GM21737 (cell line): ENCODE data around the gene KCNJ18.
"Not testable (repeated sequence)": the region's sequence is repeated elsewhere in the genome, so short reads cannot be mapped to it uniquely, and the experiment has no call there.

Experiments used
- ATAC-seq: cut with Tn5 transposase; IDR thresholded peaks from one replicate; pipeline ENCODE4 v1.9.1; 2021; ENCODE audit warnings: mild to moderate bottlenecking, moderate library complexity; ENCODE audit not compliant: unreplicated experiment

KCNJ18 gene

GRCh38 chr17:21691883-21692703, at the start of gene KCNJ18:
Gene KCNJ18 (plus strand): TSS chr17:21692523. CDS start chr17:21702787, 10,264 bp downstream.
- ATAC-seq, result not testable (repeated sequence)

GRCh38 chr17:21648125-21648524, 44.2 kb upstream of the KCNJ18 start:
- not testable (repeated sequence) for ATAC-seq

- ATAC-seq, result not testable (repeated sequence)
These were observed 42.3 kb upstream of the KCNJ18 start for GRCh38 chr17:21650043-21650442.

DNA sequence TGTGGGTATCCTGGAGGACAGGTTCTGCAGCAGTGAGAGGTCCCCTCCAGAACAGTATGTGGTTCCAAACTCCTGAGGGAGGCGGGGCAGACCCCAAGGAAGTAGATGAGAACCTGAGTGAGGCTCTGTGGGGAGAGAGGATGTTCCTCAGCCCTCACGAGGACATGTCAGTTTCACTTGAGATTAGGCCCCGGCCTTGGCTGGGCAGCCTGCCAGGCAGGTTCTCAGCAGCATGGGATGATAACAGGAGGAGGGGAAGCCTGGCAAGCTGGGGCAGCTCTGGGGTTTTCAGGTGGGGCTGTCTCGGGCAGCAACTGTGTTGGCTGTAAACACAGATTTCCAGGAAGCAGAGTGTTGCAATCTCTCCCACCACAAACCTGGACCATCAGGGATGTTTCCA, 40.3 kb upstream of the KCNJ18 start:
- not testable (repeated sequence) for ATAC-seq

GRCh38 chr17:21653211-21653610, 39.1 kb upstream of the KCNJ18 start:
- not testable (repeated sequence) for ATAC-seq

DNA sequence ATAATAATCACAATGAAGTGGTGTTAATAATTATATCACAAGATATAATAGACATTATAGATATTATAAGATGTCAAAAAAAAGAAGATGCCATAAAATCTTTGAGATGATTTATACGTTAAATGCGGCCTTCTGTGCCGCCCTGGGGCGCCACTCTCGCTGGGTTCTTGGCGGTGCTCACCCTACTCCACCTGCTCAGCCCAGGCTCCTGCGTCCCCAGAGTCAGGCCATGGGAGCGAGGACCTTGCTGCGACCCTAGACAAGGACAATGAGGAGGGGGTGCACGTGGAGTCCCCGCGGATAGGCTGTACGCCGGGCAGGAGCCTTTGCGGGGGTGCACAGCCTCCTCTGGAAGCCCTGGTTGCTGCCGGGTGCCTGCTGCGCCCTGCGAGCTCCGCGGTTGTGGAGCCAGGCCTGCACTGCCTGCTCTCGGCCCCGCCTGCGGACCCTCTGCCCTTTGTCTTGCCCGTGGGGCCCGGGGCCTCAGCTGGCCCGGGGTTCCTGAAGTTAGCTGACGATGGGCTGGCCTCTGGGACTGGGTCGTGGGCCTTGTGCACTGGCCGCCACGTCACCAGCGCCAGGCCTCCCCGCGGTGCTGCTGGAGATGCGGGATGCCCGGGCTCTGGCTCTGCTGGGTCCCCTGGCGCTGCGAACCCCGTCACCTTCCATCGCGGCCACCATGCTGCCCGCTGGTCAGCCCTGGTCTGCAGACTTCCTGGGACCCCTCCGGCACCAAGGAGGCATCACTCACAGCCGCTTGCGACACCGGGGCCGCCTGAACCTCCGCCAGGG, 35.6 kb upstream of the KCNJ18 start:
- not testable (repeated sequence) for ATAC-seq

DNA sequence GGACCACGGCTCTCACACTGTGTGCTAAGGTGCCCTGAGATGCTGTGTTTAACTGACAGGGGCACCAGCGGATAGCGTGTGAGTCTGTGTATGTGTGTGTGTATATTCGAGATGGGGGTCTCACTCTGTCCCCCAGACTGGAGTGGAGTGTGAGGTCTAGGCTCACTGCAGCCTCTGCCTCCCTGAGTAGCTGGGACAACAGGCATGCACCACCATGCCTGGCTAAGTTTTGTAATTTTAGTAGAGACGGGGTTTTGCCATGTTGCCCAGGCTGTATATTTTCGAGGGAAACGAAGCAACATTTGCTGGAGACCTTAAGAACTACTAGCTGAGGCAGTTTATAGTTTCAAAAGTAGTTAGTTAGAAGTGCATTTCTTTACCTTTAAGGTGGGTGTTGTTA, 32.7 kb upstream of the KCNJ18 start:
- not testable (repeated sequence) for ATAC-seq

- not testable (repeated sequence) for ATAC-seq
These were observed 30.9 kb upstream of the KCNJ18 start for GRCh38 chr17:21661455-21661854.

- ATAC-seq, result not testable (repeated sequence)
These were observed 29.2 kb upstream of the KCNJ18 start for GRCh38 chr17:21663166-21663565.

DNA sequence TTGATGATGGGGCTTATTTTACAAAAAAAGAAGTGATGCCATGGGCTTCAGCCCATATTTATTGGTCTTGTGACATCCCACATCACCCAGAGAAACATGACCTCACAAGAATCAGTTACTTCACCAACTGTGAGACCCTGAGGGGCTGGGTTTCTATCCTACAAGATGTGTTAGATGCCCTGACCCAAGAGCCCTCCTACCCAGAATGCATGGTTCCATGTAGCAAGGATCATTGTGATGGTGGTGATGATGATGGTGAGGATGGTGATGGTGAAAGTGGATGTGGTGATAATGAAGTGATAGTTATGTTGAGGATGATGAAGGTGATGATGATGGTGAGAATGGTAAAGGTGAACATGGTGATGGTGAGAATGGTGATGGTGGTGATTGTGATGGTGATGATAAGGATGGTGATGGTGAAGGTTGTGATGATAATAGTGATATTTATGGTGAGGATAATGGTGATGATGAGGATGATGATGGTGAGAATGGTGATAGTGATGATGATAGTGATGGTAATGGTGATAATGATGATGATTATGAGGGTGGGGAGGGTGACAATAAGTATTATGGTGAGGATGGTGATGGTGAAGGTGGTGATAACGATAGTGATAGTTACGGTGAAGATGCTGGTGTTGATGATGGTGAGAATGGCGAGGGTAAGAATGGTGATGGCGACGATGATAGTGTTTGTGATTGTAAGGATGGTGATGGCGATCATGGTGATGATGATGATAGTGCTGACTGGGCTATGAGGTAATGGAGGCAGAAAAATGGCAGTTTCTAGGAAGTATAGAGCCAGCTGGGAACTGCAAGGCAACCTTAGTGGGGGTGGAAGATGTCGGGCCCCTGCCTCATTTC, 28.5 kb upstream of the KCNJ18 start:
- ATAC-seq, result not testable (repeated sequence)

GRCh38 chr17:21665171-21665570, 27.2 kb upstream of the KCNJ18 start:
- not testable (repeated sequence) for ATAC-seq

DNA sequence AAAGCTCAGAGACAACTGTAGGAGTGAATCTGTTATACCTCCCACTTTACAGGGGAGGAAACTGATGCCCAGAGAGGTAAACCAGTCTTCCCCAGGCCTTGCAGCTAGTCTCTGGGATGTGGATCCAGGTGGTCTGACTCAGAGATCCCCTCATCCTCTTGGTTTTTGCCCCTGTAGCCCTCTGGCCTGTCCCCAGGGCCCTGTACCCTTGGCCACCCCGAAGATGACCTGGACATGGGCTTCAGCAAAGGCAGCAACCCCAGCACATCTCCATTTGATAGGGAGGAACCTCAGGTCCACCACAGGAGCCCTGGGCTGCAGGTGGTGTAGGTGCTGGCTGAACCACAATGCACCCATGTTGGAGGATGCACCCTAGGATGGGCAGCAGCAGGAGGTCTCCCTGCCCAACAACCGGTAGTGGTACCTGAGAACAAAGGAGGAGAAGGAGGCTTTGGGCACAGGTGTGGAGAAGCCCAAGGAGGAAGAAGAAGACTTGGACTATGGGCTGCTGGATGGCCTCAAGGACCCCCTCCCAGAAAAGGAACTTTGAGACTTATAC, 26.3 kb upstream of the KCNJ18 start:
- ATAC-seq, result not testable (repeated sequence)

DNA sequence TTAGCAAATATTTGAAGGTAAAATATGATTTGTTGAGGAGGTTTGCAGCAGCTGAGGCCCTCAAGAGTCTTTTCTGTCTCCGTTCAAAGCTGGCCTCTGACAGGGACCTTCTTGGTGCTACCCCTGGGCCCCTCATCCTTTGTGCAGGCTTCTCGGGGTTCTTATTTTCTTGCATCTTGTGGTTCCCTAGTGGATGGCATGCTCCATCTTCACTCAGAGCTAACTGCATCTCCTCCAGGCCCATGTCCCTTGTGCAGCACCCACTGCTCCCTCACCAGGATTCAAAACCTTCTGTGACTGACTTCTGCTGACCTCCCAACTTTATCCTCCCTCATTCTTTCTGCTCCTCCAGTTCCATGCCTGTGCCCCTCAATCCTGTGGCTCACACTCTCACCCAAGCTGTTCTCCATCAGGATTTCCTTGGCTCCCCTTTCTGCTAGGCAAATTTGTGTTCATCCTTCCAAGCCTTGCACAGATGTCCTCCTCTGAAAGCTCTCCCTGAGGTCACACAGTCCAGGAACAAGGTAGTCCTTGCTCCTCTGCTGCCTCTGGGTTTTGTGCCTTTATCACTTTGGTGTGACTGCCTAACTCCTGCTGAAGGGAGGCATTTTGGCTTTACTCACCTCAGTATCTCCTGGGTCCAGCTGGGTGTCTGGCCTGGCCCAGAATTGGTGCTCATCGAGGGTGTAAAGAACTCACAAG, 25.5 kb upstream of the KCNJ18 start:
- ATAC-seq, result not testable (repeated sequence)

GRCh38 chr17:21667413-21668117, 24.8 kb upstream of the KCNJ18 start:
- not testable (repeated sequence) for ATAC-seq

- not testable (repeated sequence) for ATAC-seq
These were observed 24.2 kb upstream of the KCNJ18 start for GRCh38 chr17:21668118-21668488.

DNA sequence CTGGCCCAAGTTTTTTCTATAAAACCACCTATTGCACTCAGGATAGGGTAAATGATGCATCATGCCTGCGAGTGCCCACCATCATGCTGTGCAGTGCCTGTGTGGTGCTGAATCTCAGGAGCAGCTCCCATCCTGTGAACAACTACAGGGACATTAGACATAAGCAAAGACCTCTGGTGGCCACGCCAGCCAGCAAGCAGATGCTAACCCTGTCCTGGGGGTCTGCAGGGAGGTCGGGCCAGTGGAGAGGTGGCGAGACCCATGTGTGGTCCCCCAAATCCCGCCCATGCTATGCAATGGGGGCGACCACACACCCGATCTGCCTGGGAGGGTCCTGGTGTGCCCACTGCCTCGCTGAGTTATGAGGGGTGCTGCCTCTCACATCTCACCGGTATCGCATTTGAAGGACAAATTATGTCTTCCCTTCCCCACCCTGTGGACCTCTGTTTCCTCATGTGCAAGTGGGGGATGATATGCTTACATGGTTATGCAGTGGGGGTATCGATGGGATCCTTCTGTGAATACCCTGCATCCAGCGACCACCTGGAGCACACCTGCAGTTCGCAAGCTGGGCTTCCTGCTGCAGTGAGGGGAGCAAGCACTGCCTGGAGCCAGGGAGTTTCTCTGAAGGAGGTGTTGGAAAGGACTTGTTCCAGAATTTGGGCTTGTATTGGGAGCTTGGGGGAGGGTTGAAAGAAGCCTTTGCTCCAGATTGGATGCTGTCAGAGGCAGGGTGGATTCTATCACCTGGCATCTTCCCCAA, 23.4 kb upstream of the KCNJ18 start:
- ATAC-seq, result not testable (repeated sequence)

- ATAC-seq, result not testable (repeated sequence)
These were observed 22.5 kb upstream of the KCNJ18 start for GRCh38 chr17:21669616-21670360.
